Esophagus squamous epithelium (tissue), 4 donors: ENCODE data around the gene KCNH5.

Source experiments
- CTCF ChIP-seq, 6 experiments: fragments of 450-650 bp in 4 of 6; fragments of 200-600 bp in 2 of 6; sonication (generic) in 2 of 6; IDR thresholded peaks; one replicate each; pipeline ENCODE4 v1.5.1; 2016 to 2019; ENCODE audit warnings: antibody characterized with exemption in 6 of 6, mild to moderate bottlenecking in 4 of 6, moderate library complexity in 4 of 6
- POLR2A ChIP-seq, 4 donors: fragments of 450-650 bp; IDR thresholded peaks; one replicate each; pipeline ENCODE4 v1.6.1; 2017; ENCODE audit warnings: antibody characterized with exemption in 4 of 4, mild to moderate bottlenecking in 4 of 4, moderate library complexity in 3 of 4

- no peak for TF ChIP-seq CTCF (IDR thresholded peaks at IDR 0.05)
- TF ChIP-seq POLR2A (IDR thresholded peaks at IDR 0.05), result no peak
Observed at GRCh38 chr14:62844546-62844945, 200.7 kb downstream of the KCNH5 start.
